Measurements from ENCODE around the gene ALDH16A1.

Gene ALDH16A1

GRCh38 chr19:49453013-49453756 lies at the start of gene ALDH16A1:
Gene ALDH16A1, plus strand, starts transcription at chr19:49453225. Its CDS starts 107 bp downstream, at chr19:49453332.
- DNase-seq (ENCODE audit: low read depth) = peak; percentile 97

- DNase-seq (ENCODE audit: low read depth) = no peak
Measured at GRCh38 chr19:49403404-49404187, 49.4 kb upstream of the ALDH16A1 start.

- no peak for DNase-seq (ENCODE audit: low read depth)
Measured at GRCh38 chr19:49407079-49407478, 45.9 kb upstream of the ALDH16A1 start.

- no peak for DNase-seq (ENCODE audit: low read depth)
Measured at GRCh38 chr19:49407482-49408015, 45.5 kb upstream of the ALDH16A1 start.

DNA sequence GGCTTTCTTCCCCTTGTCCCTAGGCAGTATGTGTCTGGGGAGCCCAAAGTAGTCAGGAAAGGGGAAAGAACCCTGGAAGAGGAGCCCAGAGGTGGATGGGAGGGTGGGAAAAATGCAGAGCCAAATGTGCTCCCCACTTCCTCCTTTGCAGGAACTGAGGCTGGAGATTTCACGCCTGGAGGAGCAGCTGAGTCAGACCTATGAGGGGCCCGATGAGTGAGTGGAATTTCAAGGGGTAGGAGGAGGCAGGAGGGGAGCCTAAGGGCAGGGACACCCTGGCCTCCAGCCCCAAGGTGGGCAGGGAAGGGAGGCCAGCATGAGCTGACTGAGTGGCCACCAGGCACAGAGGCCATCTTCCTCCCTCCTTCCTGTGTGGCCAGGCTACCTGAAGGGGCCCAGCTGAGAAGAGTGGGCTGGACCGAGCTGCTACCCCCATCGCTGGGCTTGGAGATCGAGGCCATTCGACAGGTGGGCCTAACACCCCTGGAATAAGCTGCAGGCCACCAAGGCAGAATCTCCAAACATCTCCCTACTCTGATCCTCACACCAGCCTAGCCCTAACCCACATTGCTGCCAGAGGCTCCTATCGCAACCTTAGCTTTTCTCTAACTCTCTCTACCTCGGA lies 44.1 kb upstream of the ALDH16A1 start:
- DNase-seq (ENCODE audit: low read depth) = no peak

- DNase-seq (ENCODE audit: low read depth) = no peak
Measured at GRCh38 chr19:49409441-49410029, 43.5 kb upstream of the ALDH16A1 start.

GRCh38 chr19:49411681-49412326 lies 41.2 kb upstream of the ALDH16A1 start:
- DNase-seq (ENCODE audit: low read depth) = no peak

DNA sequence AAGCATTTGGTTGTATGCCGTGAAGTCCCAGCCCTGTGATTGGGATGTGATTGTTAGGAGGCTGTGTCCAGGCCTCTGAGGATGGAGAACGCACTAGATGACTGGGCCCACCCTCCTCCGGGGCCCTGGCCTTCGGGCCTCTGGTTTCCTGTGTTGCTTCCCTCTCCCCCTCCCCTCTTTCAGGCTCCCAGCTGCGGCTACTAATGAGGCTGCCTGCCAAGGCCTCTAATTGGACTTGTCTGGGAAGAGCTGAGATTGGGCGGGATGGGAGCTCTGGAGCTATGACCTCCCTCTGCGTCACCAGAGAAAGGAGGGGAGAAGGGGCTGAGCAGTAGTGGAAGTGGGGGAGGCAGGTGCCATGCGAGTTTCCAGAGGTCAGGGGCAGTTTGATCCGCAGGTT lies 39.7 kb upstream of the ALDH16A1 start:
- DNase-seq (ENCODE audit: low read depth) = no peak

DNA sequence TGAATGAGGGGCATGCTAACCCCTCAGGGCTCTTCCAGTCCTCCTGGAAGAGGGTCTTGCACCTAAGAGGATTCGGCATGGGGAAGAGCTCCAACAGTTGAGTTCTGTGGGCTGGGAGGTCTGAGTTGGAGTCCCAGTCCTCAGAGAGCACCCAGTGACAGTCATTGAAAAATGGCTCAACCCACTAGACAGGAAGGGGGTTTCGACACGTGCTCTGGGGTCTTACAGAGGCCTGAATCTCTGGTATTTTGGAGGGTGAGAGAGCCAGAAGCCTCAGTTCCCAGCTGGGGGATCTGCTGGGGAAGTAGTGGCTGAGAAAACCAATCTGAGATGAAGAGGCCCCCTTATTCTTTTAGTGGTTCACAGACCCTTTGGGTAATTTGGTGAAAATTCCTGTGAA lies 38.8 kb upstream of the ALDH16A1 start:
- DNase-seq (ENCODE audit: low read depth) = no peak

- DNase-seq (ENCODE audit: low read depth) = peak; percentile 38
Measured at GRCh38 chr19:49415102-49415809, 37.8 kb upstream of the ALDH16A1 start.

DNA sequence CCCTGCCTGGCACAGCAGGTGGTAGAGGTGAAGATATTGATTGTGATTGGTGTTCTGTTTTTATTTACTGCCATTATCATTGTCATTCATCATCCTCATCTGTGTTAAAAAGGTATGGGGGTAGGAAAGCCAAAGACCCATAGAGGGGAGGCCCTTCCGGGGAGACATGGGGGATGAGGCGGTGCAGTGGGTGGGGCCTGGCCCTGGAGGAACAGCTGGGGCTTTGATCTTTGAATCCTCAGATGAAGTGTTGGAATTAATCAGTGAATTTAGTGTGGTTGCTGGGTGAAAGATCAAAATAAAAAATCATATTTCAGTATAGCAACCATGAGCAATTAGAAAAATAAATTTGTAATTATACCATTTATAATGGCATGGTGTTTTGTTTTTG lies 37.2 kb upstream of the ALDH16A1 start:
- DNase-seq (ENCODE audit: low read depth) = no peak

DNA sequence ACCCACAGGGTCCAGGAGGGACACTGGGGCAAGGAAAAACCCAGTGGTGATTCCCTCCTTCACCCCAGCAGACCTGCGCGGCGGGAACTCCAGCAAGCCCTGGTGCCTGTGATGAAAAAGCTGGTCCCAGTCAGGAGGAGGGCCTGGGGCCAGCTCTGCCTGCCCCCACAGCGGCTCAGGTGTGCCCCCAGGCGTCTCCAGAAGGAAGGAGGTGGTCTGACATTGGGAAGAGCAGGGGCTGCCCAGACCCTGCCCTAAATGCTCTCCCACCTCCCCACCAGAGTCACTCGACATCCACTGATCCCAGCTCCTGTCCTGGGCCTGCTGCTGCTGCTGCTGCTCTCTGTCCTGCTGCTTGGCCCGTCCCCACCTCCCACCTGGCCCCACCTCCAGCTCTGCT lies 35.9 kb upstream of the ALDH16A1 start:
- DNase-seq (ENCODE audit: low read depth) = no peak

GRCh38 chr19:49418511-49418910 lies 34.5 kb upstream of the ALDH16A1 start:
- DNase-seq (ENCODE audit: low read depth) = no peak

DNA sequence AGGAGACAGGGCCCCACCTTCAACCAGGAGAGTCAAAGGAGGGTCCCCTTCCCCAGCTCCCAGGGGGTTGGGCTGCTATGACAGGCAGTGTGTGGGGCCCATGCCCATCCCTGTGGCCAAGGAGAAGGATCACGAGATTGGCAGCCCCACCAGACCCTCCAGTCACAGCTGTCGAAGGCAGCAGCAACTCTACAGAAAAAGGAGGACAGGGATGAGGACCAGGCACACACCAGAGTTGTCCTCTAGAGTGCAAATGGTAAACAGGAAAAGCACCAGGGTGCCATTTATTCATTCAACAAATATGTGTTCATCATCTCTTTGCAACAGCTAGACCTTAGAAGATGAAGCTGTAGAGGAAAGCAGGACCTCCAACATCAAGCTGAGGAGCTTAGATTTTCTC lies 33.9 kb upstream of the ALDH16A1 start:
- no peak for DNase-seq (ENCODE audit: low read depth)

DNA sequence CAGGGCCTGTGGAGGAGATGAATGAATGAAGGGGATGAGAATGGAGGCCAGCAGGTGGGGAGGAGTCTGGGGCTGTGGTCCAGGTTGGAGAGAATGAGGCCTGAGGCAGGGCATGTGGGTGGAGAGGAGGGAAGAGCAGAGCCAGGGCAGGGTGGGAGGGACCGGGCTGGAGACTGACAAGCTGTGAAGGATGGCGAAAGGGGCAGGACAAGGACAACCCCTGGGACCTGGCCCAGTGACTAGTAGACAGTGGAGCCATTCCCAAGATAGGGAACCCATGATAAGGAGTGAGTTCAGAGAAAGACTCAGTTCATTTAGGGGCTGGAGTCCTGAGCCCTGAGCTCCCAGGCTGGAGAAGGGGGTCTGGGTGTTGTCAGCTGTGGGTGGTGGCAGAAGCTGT lies 32.8 kb upstream of the ALDH16A1 start:
- no peak for DNase-seq (ENCODE audit: low read depth)

- peak; percentile 25 for DNase-seq (ENCODE audit: low read depth)
Measured at GRCh38 chr19:49421039-49421877, 31.8 kb upstream of the ALDH16A1 start.

- DNase-seq (ENCODE audit: low read depth) = no peak
Measured at GRCh38 chr19:49421878-49422202, 31.2 kb upstream of the ALDH16A1 start.

- no peak for DNase-seq (ENCODE audit: low read depth)
Measured at GRCh38 chr19:49422407-49423070, 30.5 kb upstream of the ALDH16A1 start.

DNA sequence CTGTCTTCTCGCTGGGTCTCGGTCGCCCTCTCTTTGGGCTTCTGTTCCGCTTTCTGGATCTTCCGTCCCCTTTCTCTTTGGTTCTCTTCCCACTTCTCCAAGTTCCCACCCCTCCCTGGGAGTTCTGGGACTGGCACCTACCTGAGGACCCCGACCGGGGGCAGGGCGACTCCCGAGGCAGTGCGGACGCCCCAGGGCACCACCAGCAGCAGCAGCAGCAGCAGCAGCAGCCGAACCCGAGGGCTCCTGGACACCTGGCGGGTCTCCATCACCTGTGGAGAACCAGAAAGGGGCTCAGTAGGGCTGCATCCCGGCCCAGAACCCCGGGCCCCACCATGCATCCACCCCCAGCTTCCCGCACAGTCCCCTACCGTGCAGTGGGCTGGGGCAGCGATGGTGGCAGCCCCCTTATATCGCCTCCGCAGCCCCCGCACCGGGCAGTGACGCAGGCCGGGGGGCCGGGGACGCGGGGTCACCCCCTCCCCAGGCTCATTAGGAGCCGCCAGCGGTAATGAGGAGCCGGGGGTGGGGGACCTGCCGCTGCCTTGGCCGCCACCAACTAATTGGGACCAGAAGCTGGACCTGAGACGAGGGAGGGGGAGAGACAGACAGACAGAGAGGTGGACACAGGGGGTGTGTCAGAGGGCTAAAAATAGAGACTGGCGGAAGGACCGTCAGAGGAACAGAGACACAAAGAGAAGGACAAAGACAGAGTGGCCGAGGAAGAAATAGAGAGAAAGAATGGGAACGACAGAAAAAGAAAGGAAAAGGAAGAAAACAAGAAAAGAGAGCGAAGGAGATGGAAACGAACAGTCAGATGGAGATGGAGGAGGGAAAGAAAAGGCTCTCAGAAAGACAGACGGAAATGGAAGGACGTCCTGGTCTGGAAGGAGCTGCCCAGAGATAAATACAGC lies 29.7 kb upstream of the ALDH16A1 start, which contains the start of gene PTH2:
Gene PTH2 (minus strand): TSS at position 371 of the 914 bp plus-strand sequence. CDS start 102 bp downstream, at position 269.
- DNase-seq (ENCODE audit: low read depth) = no peak
